AG09309 (cell line): ENCODE data around the gene CST4.
"Not testable (repeated sequence)": the region's sequence is repeated elsewhere in the genome, so short reads cannot be mapped to it uniquely, and the experiment has no call there.

ENCODE experiments used
- DNase-seq: peaks from one replicate; pipeline ENCODE4 v3.0.0-alpha.2; 2010; ENCODE audit warnings: low read depth
- H3K4me3 ChIP-seq: 2 replicates; pipeline ENCODE4 v1.5.1; 2011; ENCODE audit warnings: mild to moderate bottlenecking, low read depth, low read length, moderate library complexity; ENCODE audit not compliant: control insufficient read depth
- TF ChIP-seq, protein P1 (sequence below): IDR thresholded peaks from 2 replicates; pipeline ENCODE4 v1.5.1; 2011; ENCODE audit warnings: mild to moderate bottlenecking, low read depth, low read length, inconsistent platforms; ENCODE audit not compliant: insufficient read depth, control insufficient read depth; ENCODE audit errors: missing control alignments

The CST4 gene

DNA sequence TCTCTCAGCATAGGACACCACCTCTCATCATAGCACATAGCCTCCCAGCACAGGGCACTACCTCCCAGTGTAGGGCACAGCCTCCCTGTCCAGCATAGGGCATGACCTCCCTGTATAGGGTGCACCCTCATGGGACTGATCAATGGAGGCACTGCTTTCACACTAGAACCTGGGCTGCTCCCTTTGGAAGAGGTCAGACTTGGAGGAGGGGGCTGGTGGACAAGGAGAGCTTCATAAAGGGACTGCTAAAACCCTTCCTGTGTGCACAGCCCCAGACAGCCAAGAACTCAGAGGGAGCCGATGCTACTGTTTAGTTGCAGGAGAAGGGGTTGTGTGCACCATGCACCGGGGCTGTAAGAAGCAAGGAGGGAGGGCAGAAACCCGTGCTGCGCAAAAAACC is 21.9 kb upstream of the CST4 start:
- no peak overlapping the region for H3K4me3 ChIP-seq
- no peak for DNase-seq
- TF ChIP-seq, protein P1, sequence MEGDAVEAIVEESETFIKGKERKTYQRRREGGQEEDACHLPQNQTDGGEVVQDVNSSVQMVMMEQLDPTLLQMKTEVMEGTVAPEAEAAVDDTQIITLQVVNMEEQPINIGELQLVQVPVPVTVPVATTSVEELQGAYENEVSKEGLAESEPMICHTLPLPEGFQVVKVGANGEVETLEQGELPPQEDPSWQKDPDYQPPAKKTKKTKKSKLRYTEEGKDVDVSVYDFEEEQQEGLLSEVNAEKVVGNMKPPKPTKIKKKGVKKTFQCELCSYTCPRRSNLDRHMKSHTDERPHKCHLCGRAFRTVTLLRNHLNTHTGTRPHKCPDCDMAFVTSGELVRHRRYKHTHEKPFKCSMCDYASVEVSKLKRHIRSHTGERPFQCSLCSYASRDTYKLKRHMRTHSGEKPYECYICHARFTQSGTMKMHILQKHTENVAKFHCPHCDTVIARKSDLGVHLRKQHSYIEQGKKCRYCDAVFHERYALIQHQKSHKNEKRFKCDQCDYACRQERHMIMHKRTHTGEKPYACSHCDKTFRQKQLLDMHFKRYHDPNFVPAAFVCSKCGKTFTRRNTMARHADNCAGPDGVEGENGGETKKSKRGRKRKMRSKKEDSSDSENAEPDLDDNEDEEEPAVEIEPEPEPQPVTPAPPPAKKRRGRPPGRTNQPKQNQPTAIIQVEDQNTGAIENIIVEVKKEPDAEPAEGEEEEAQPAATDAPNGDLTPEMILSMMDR: no peak

GRCh38 chr20:23705895-23706294 is 17.1 kb upstream of the CST4 start:
- TF ChIP-seq, protein P1: no peak
- H3K4me3 ChIP-seq: no peak overlapping the region
- DNase-seq: no peak

DNA sequence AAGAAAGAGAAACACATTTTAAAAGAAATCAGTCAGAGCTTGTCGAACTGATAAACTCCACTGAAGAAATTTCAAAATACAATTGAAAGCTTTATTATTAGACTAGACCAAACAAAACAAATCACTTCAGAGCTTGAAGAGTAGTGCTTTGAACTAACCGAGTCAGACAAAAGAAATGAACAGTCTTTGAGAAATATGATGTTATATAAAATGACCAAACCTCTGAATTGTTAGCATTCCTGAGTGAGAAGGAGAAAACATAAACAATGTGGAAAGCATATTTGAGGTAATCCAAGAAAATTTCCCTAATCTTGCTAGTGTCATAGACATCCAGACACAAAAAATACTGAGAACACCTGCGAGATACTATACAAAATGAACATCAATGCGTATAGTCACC is 13.2 kb upstream of the CST4 start:
- no peak overlapping the region for H3K4me3 ChIP-seq
- no peak for DNase-seq
- TF ChIP-seq, protein P1: no peak

GRCh38 chr20:23700931-23701330 is 12.1 kb upstream of the CST4 start:
- H3K4me3 ChIP-seq: no peak overlapping the region
- no peak for DNase-seq
- TF ChIP-seq, protein P1: no peak

DNA sequence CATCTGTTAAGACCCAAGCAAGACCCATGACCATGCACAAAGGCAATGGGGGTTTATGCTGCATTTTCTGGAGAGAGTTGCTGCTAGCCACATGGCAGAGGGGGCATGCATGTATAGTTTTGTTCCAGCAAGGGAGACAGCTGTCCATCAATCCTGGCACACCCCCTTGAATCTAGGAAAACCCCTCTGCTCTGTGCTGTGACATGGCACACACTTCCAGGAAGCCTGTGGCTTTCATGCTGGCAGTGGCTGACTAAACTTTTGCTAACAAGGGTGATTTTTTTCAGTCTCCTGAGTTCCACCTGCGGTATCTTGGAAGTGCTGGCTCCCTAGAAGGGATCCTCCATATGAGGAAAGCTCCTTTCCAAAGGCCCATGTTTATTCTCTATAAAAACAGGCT is 9.1 kb upstream of the CST4 start:
- TF ChIP-seq, protein P1: no peak

GRCh38 chr20:23695068-23695395 is 6.2 kb upstream of the CST4 start:
- DNase-seq: not testable (repeated sequence)

More for the DNA sequence above, 9.1 kb upstream of the CST4 start:
- DNase-seq: no peak
- no peak overlapping the region for H3K4me3 ChIP-seq

GRCh38 chr20:23694178-23695067 is 5.6 kb upstream of the CST4 start:
- DNase-seq, H3K4me3 ChIP-seq: not testable (repeated sequence)

More at GRCh38 chr20:23695068-23695395, 6.2 kb upstream of the CST4 start:
- not testable (repeated sequence) for H3K4me3 ChIP-seq

DNA sequence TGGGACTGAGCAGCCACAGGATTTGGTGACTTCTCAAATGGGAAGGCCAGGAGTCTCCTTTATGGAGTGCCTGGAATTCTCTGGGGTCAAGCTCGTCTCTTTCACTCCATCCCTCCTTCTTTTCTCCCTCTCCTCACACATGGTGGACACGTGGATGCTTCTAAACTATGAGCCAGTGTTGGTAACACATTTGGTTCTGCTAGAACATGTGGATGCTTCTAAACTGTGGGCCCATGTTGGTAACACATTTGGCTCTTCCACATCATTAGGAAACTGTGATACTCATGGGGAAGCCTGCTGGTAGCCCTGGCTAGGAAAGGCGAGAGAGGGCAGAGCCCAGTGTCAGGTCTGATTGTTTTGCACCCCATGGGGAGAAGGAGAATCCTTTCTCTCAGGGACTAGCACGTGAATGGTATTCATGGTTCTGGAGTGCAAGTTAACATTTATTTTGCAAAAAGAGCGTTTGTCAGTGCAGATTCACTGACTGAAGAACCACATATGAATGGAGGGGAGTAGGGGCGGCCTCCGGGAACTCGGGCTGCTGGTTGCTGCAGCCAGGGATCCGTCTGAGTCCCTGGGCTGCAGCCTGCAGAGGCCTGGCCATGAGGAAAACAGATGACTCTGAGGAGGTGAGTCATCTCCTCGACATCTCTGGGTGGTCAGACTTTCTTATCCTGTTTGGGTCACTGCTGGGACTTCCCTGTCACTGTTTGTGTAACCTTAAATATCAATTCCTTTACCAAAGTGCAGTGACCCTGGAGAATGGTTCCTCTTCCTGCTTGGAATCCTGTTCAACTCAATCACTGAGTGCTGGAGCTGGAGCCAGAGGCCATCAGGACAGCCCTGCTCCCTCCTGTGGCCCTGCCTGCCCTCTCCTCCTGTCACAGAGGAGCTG is 4.1 kb upstream of the CST4 start:
- not testable (repeated sequence) for DNase-seq, H3K4me3 ChIP-seq
